ENCODE measurements around the gene GSTM3.

DNA sequence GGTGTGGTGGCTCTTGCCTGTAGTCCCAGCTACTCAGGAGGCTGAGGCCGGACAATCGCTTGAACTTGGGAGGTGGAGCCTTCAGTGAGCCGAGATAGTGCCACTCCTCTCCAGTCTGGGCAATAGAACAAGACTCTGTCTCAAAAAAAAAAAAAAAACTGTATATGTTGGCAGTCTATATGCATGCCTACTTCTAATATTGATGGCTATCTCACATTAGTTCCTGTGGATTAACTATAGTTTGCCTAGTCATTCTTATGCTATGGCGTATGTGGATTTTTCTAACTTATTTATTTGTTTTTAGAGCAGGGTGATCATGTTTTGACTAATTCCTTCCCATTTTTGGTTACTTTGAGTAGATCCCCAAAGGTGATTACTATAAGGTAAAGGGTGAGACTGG is 43.8 kb downstream of the GSTM3 start:
- TF ChIP-seq, protein P1, sequence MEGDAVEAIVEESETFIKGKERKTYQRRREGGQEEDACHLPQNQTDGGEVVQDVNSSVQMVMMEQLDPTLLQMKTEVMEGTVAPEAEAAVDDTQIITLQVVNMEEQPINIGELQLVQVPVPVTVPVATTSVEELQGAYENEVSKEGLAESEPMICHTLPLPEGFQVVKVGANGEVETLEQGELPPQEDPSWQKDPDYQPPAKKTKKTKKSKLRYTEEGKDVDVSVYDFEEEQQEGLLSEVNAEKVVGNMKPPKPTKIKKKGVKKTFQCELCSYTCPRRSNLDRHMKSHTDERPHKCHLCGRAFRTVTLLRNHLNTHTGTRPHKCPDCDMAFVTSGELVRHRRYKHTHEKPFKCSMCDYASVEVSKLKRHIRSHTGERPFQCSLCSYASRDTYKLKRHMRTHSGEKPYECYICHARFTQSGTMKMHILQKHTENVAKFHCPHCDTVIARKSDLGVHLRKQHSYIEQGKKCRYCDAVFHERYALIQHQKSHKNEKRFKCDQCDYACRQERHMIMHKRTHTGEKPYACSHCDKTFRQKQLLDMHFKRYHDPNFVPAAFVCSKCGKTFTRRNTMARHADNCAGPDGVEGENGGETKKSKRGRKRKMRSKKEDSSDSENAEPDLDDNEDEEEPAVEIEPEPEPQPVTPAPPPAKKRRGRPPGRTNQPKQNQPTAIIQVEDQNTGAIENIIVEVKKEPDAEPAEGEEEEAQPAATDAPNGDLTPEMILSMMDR (IDR thresholded peaks at IDR 0.05): no peak
- TF ChIP-seq POLR2A (IDR thresholded peaks at IDR 0.05): no peak

Data from body of pancreas (tissue), 4 donors.